B cell (primary cell): ENCODE data around the gene NCMAP. TPM values are rescaled to one million over a fixed set of nuclear protein-coding genes. Genes with fewer than 3 reads are reported as not detected.
A peak's percentile ranks its signal among the peaks of the same experiment; 100 is the strongest.

Experiments used
- ATAC-seq: fragments of 200-7000 bp; cut with Tn5 transposase; one replicate; pipeline ENCODE4 v1.10.0; 2021; ENCODE audit warnings: low read depth, mild to moderate bottlenecking, moderate number of reproducible peaks, moderate library complexity
- CTCF ChIA-PET: fragments of 350-600 bp; sonication (Branson Sonifier 250); formaldehyde crosslinking; loops from one replicate; lab custom pipeline; 2021; ENCODE audit warnings: antibody characterized with exemption, inconsistent platforms; lab: Charles Lee
- POLR2A ChIA-PET: fragments of 350-600 bp; sonication (Branson Sonifier 250); formaldehyde crosslinking; loops from one replicate; lab custom pipeline; 2021; ENCODE audit warnings: antibody characterized with exemption; lab: Charles Lee
- DNase-seq: peaks from one replicate; pipeline ENCODE4 v3.0.0; 2013
- H2AFZ ChIP-seq: 2 replicates; pipeline ENCODE4 v1.6.1; 2012; ENCODE audit warnings: mild to moderate bottlenecking, low read depth, low read length; ENCODE audit not compliant: insufficient read depth, poor library complexity, severe bottlenecking
- H3K27ac ChIP-seq, 2 donors: 1 replicate in 1 of 2; 2 replicates in 1 of 2; pipeline ENCODE4 v1.5.1; 2012 to 2013; ENCODE audit warnings: low read length in 2 of 2, mild to moderate bottlenecking in 2 of 2, moderate library complexity in 1 of 2
- H3K27me3 ChIP-seq, 4 experiments: fragments of 200-600 bp in 1 of 4; sonication (generic) in 1 of 4; replicated peaks in 1 of 4; 1 replicate in 2 of 4; 2 replicates in 2 of 4; pipeline versions ENCODE4 v1.6.1 to v1.7.0; 2013 to 2016; ENCODE audit warnings: low read length in 3 of 4, mild to moderate bottlenecking in 2 of 4, mixed read lengths in 1 of 4, moderate library complexity in 1 of 4; ENCODE audit not compliant: insufficient read depth in 4 of 4, control insufficient read depth in 3 of 4; ENCODE audit errors: control extremely low read depth in 1 of 4
- H3K36me3 ChIP-seq, 2 experiments: replicated peaks in 1 of 2; 1 replicate in 1 of 2; 2 replicates in 1 of 2; pipeline versions ENCODE4 v1.6.1 to v1.7.1; 2013; ENCODE audit warnings: low read length in 1 of 2; ENCODE audit not compliant: insufficient read depth in 2 of 2, control insufficient read depth in 1 of 2; ENCODE audit errors: control extremely low read depth in 1 of 2, extremely low read depth in 1 of 2
- H3K4me1 ChIP-seq, 2 donors: fragments of 200-600 bp in 1 of 2; sonication (generic) in 1 of 2; 1 replicate in 1 of 2; 2 replicates in 1 of 2; pipeline versions ENCODE4 v1.5.1 to v1.6.1; 2013 to 2017; ENCODE audit warnings: low read length in 2 of 2; ENCODE audit not compliant: control insufficient read depth in 2 of 2, insufficient read depth in 2 of 2
- H3K4me2 ChIP-seq: replicated peaks from 2 replicates; pipeline ENCODE3; 2012; ENCODE audit warnings: mild to moderate bottlenecking, low read depth, low read length; ENCODE audit not compliant: poor library complexity, severe bottlenecking
- H3K4me3 ChIP-seq, 5 experiments: fragments of 200-600 bp in 1 of 5; sonication (generic) in 1 of 5; 1 replicate in 3 of 5; 2 replicates in 2 of 5; pipeline versions ENCODE4 v1.5.1 to v1.7.0; 2011 to 2016; ENCODE audit warnings: low read length in 4 of 5, mild to moderate bottlenecking in 4 of 5, low read depth in 2 of 5, control low read depth in 1 of 5, moderate library complexity in 1 of 5; ENCODE audit not compliant: insufficient read depth in 1 of 5; ENCODE audit errors: control extremely low read depth in 1 of 5, extremely low read depth in 1 of 5
- H3K79me2 ChIP-seq: fragments of 200-600 bp; sonication (generic); one replicate; pipeline ENCODE4 v1.6.0; 2016; ENCODE audit warnings: low read length; ENCODE audit not compliant: control insufficient read depth, insufficient read depth
- H3K9ac ChIP-seq: fragments of 200-600 bp; sonication (generic); 2 replicates; pipeline ENCODE4 v1.6.1; 2017; ENCODE audit warnings: mild to moderate bottlenecking, low read length, moderate library complexity
- H3K9me3 ChIP-seq, 3 donors: one replicate each; pipeline versions ENCODE4 v1.6.1 to v1.7.1; 2013; ENCODE audit warnings: low read length in 2 of 3; ENCODE audit not compliant: control insufficient read depth in 2 of 3, insufficient read depth in 1 of 3; ENCODE audit errors: control extremely low read depth in 1 of 3
- H4K20me1 ChIP-seq: 2 replicates; pipeline ENCODE4 v1.6.0; 2012; ENCODE audit warnings: mild to moderate bottlenecking, low read length; ENCODE audit not compliant: insufficient read depth, control insufficient read depth, poor library complexity, severe bottlenecking
- H3K27ac Mint-ChIP-seq: one replicate; pipeline ENCODE4 v1.8.0; 2021; ENCODE audit warnings: mixed read lengths
- H3K27me3 Mint-ChIP-seq: one replicate; pipeline ENCODE4 v1.8.0; 2021; ENCODE audit warnings: mixed read lengths
- H3K4me1 Mint-ChIP-seq: one replicate; pipeline ENCODE4 v1.8.0; 2021; ENCODE audit warnings: mixed read lengths
- H3K4me3 Mint-ChIP-seq: one replicate; pipeline ENCODE4 v1.8.0; 2021; ENCODE audit warnings: mixed read lengths
- H3K9me3 Mint-ChIP-seq: one replicate; pipeline ENCODE4 v1.8.0; 2022; ENCODE audit warnings: mixed read lengths; ENCODE audit not compliant: insufficient read depth
- CTCF ChIP-seq: fragments of 200-600 bp; IDR thresholded peaks from one replicate; pipeline ENCODE4 v1.8.0; 2022; ENCODE audit warnings: antibody characterized with exemption, mild to moderate bottlenecking
- EZH2 ChIP-seq: IDR thresholded peaks from 2 replicates; pipeline ENCODE4 v1.6.1; 2012; ENCODE audit warnings: borderline replicate concordance, low read depth, mild to moderate bottlenecking, moderate library complexity, low read length; ENCODE audit not compliant: insufficient read depth, poor library complexity, severe bottlenecking
- WGBS: methylation state at CpG from one replicate; pipeline ENCODE4 v1.1.5; 2013; ENCODE audit warnings: missing lambda C conversion rate; ENCODE audit not compliant: insufficient coverage; 5-methylcytosine and 5-hydroxymethylcytosine counted together
- intact Hi-C: fragments of 100-400 bp; cut with micrococcal nuclease; formaldehyde crosslinking; loops from one replicate; pipeline ENCODE4 v1.10.0; 2022
- polyA plus RNA-seq: library from polyadenylated mRNA; depleted of rRNA; stranded (reverse); fragments of >200 nt; gene quantifications from 2 replicates; pipeline ENCODE4 v1.2.3, GENCODE V29; 2012
- total RNA-seq, 2 donors: library from RNA; stranded (reverse); fragments of 120-200 nt in 1 of 2; gene quantifications; 1 replicate in 1 of 2; 2 replicates in 1 of 2; pipeline versions ENCODE4 v1.2.3 to v1.2.4, GENCODE V29; 2013 to 2022

The NCMAP gene
- total and polyA plus RNA-seq, 2 donors (not counting 1 experiment from before 2014, with no cell fraction given): not detected

- H3K79me2 ChIP-seq: peaks cover 50% of the 10 kb centered on the region
- Mint-ChIP-seq H3K27me3 (no peaks in the 10 kb centered on the region), H3K4me3 (peak within 1 kb of the TSS; percentile 96), H3K27ac (peak within 1 kb of the TSS; percentile 99), H3K9me3 (no peaks in the 10 kb centered on the region), H3K4me1 (peaks cover 36% of the 10 kb centered on the region)
- H3K36me3 ChIP-seq: peaks cover 4 to 18% of the 10 kb centered on the region in 2 experiments
- peak within 1 kb of the TSS; percentile 86 for H3K4me2 ChIP-seq
- H3K4me3 ChIP-seq: peak within 1 kb of the TSS; percentile 81 to 99 (median 97)
- no peaks in the 10 kb centered on the region for H3K27me3 ChIP-seq
- H3K9me3 ChIP-seq: no peaks in the 10 kb centered on the region
- DNase-seq: peak; percentile 100
- peaks cover 17 to 25% of the 10 kb centered on the region in 2 donors for H3K4me1 ChIP-seq
- ATAC-seq: peak; percentile 90
- peak within 1 kb of the TSS; percentile 98 to 99 for H3K27ac ChIP-seq
- peaks cover 42% of the 10 kb centered on the region for H4K20me1 ChIP-seq
- TF ChIP-seq EZH2: no peak
- TF ChIP-seq CTCF: no peak
- H2AFZ ChIP-seq: peak within 1 kb of the TSS; percentile 76
- ChIA-PET POLR2A (interaction anchor here (0.6 to 1.5 kb wide), 10 partner anchors 18 to 678 kb away, joined by 3 to 10 read pairs (median 4); no protein-coding TSS in a partner anchor), CTCF (interaction anchor here (1.1 to 2.4 kb wide), 12 partner anchors 46 to 452 kb away, joined by 3 to 17 read pairs (median 5); partner anchors contain the start of genes NIPAL3, RUNX3 and STPG1)
- intact Hi-C loops: loop anchor here (1.0 to 10.0 kb wide), 9 partner anchors 102 to 788 kb away; partner anchors contain the start of genes CLIC4, MACO1, NIPAL3 and RCAN3
- under 1% methylated on average over 95 of the region's 95 CpGs for WGBS
- H3K9ac ChIP-seq: peak within 1 kb of the TSS; percentile 98
Measured at GRCh38 chr1:24642481-24643362, 86.8 kb downstream of the NCMAP start, which contains the start of gene SRRM1. Gene SRRM1, plus strand, starts transcription at chr1:24643302. Its CDS starts 25 bp downstream, at chr1:24643327.
